K562 (cell line): Measurements from ENCODE around the gene GPR55. TPM values are rescaled to one million over a fixed set of nuclear protein-coding genes. Genes with fewer than 3 reads are reported as not detected.

Experiments
- ATAC-seq: fragments of 200-7000 bp; cut with Tn5 transposase; 3 replicates; pipeline ENCODE4 v1.9.1; 2020; ENCODE audit warnings: moderate library complexity
- BruUV-seq: library from RNA; stranded (reverse); fragments of 400-500 nt; replicated peaks from 2 replicates; lab custom pipeline; 2021; lab: Mats Ljungman, UMichigan
- CTCF ChIA-PET: fragments of 300-600 bp; formaldehyde crosslinking; extraction: SDS; loops from one replicate; lab custom pipeline; 2021; ENCODE audit warnings: low intra/inter-chr PET ratio; lab: Yijun Ruan, JAX
- POLR2A ChIA-PET: fragments of 300-600, 350-650 bp; sonication (Branson Sonifier 250); formaldehyde crosslinking; extraction: SDS; loops from one replicate; lab custom pipeline; 2021; ENCODE audit warnings: antibody characterized with exemption, inconsistent platforms; lab: Yijun Ruan, JAX
- DNase-seq, 4 experiments: peaks; one replicate each; pipeline versions ENCODE4 v3.0.0 to v3.0.0-alpha.2; 2011 to 2018; ENCODE audit warnings: low spot score in 3 of 4, mixed read lengths in 3 of 4; ENCODE audit errors: extremely low read depth in 1 of 4
- FAIRE-seq: peaks from 2 replicates; lab custom pipeline; 2011; peaks lifted over from hg19 to GRCh38; lab: Jason Lieb, UNC
- H2AFZ ChIP-seq: 2 replicates; pipeline ENCODE4 v1.6.0; 2011; ENCODE audit warnings: low read depth, low read length, control low read depth, inconsistent platforms
- H3K27ac ChIP-seq: fragments of 200-600 bp; 3 replicates; pipeline ENCODE4 v1.8.0; 2011; ENCODE audit warnings: low read depth, mild to moderate bottlenecking, control low read depth, inconsistent platforms, low read length, moderate library complexity, mixed read lengths; ENCODE audit errors: extremely low read depth
- H3K27me3 ChIP-seq, 2 experiments: fragments of 300-600 bp in 1 of 2; 2 replicates in 1 of 2; 3 replicates in 1 of 2; pipeline versions ENCODE4 v1.6.0 to v1.8.0; 2011; ENCODE audit warnings: inconsistent platforms in 2 of 2, low read length in 2 of 2, mild to moderate bottlenecking in 1 of 2, mixed read lengths in 1 of 2, moderate library complexity in 1 of 2; ENCODE audit not compliant: control insufficient read depth in 2 of 2, insufficient read depth in 2 of 2
- H3K36me3 ChIP-seq: fragments of 300-600 bp; 3 replicates; pipeline ENCODE4 v1.8.0; 2011; ENCODE audit warnings: mild to moderate bottlenecking, low read length, inconsistent platforms; ENCODE audit not compliant: control insufficient read depth, insufficient read depth
- H3K4me1 ChIP-seq, 2 experiments: fragments of 200-600 bp in 1 of 2; replicated peaks in 1 of 2; 2 replicates in 1 of 2; 3 replicates in 1 of 2; pipeline versions ENCODE4 v1.5.1 to v1.8.0; 2011; ENCODE audit warnings: inconsistent platforms in 2 of 2, low read length in 2 of 2, mild to moderate bottlenecking in 1 of 2, mixed read lengths in 1 of 2, moderate library complexity in 1 of 2; ENCODE audit not compliant: control insufficient read depth in 2 of 2, insufficient read depth in 2 of 2
- H3K4me2 ChIP-seq: 2 replicates; pipeline ENCODE4 v1.6.1; 2011; ENCODE audit warnings: low read length, control low read depth, inconsistent platforms, mixed read lengths; ENCODE audit not compliant: insufficient read depth
- H3K4me3 ChIP-seq: fragments of 200-600 bp; sonication (generic), shearing (Covaris generic); 2 replicates; pipeline ENCODE4 v1.5.1; 2016; ENCODE audit warnings: control low read depth, inconsistent platforms
- H3K79me2 ChIP-seq: fragments of 200-600 bp; 3 replicates; pipeline ENCODE4 v1.8.0; 2011; ENCODE audit warnings: low read length, inconsistent platforms; ENCODE audit not compliant: control insufficient read depth, insufficient read depth
- H3K9ac ChIP-seq, 2 experiments: 2 replicates each; pipeline versions ENCODE4 v1.6.0 to v1.6.1; 2011; ENCODE audit warnings: low read depth in 2 of 2, low read length in 2 of 2, control low read depth in 1 of 2, inconsistent platforms in 1 of 2, mild to moderate bottlenecking in 1 of 2, mixed read lengths in 1 of 2; ENCODE audit not compliant: insufficient read depth in 1 of 2
- H3K9me1 ChIP-seq: one replicate; pipeline ENCODE4 v1.6.0; 2011; ENCODE audit warnings: inconsistent platforms, mild to moderate bottlenecking, low read length, moderate library complexity; ENCODE audit not compliant: control insufficient read depth, insufficient read depth
- H3K9me3 ChIP-seq: replicated peaks from 2 replicates; pipeline ENCODE4 v1.5.1; 2011; ENCODE audit warnings: low read depth, low read length, inconsistent platforms; ENCODE audit not compliant: control insufficient read depth, insufficient read depth
- H4K20me1 ChIP-seq: replicated peaks from 2 replicates; pipeline ENCODE4 v1.6.1; 2011; ENCODE audit warnings: low read length, inconsistent platforms, mixed read lengths; ENCODE audit not compliant: control insufficient read depth, insufficient read depth
- HIVEP1 ChIP-seq: fragments of 250-450 bp; sonication (Bioruptor Pico); IDR thresholded peaks from 2 replicates; pipeline ENCODE4 v1.4.0; 2020; ENCODE audit warnings: mild to moderate bottlenecking
- HMGN3 ChIP-seq: IDR thresholded peaks from 2 replicates; pipeline ENCODE4 v1.6.1; 2011; ENCODE audit warnings: borderline replicate concordance, low read depth, mild to moderate bottlenecking, mixed read lengths, low read length; ENCODE audit not compliant: insufficient read length; ENCODE audit errors: extremely low read depth
- KDM5B ChIP-seq: fragments of 200-600 bp; sonication (generic); IDR thresholded peaks from 2 replicates; pipeline ENCODE4 v1.6.1; 2012; ENCODE audit warnings: low read depth, mild to moderate bottlenecking, moderate library complexity, low read length, control low read depth, inconsistent platforms; ENCODE audit not compliant: insufficient replicate concordance
- MBD2 ChIP-seq: sonication (generic); IDR thresholded peaks from 2 replicates; pipeline ENCODE4 v1.6.1; 2016; ENCODE audit warnings: low read depth, borderline replicate concordance
- SMARCA4 ChIP-seq: fragments of 450-650 bp; IDR thresholded peaks from 2 replicates; pipeline ENCODE4 v1.6.1; 2016
- TBL1XR1 ChIP-seq, 2 experiments: IDR thresholded peaks; 2 replicates each; pipeline ENCODE4 v1.6.1; 2012; ENCODE audit warnings: improper control_type of control experiment in 2 of 2, low read length in 2 of 2, mild to moderate bottlenecking in 1 of 2
- TEAD1 ChIP-seq, 2 experiments: fragments of 450-650 bp in 1 of 2; sonication (generic) in 1 of 2; formaldehyde crosslinking; IDR thresholded peaks; 2 replicates each; pipeline versions ENCODE4 v1.4.0 to v1.8.0; 2020 to 2022; ENCODE audit warnings: mild to moderate bottlenecking in 2 of 2, missing genetic modification reagents in 1 of 2
- ZNF830 ChIP-seq: fragments of 250-450 bp; sonication (Bioruptor Pico); IDR thresholded peaks from 2 replicates; pipeline ENCODE4 v1.5.0; 2021; ENCODE audit warnings: mild to moderate bottlenecking
- WGBS: fragments of 100-300 bp; shearing (Covaris generic); methylation state at CpG from one replicate; pipeline ENCODE4 v1.1.6; 2016; ENCODE audit warnings: low coverage, mixed read lengths; ENCODE audit not compliant: insufficient coverage; ENCODE audit errors: missing lambda C conversion rate; 5-methylcytosine and 5-hydroxymethylcytosine counted together
- in situ Hi-C: fragments of 300-500 bp; cut with MboI; formaldehyde crosslinking; loops from 4 replicates; pipeline ENCODE4 v1.15.0; 2018; ENCODE audit warnings: inconsistent platforms, mixed read lengths
- intact Hi-C: fragments of 100-400 bp; cut with micrococcal nuclease; formaldehyde crosslinking; loops from 2 replicates; pipeline ENCODE4 v1.14.2; 2022
- polyA plus RNA-seq, 8 experiments: library from polyadenylated mRNA; depleted of rRNA in 4 of 8; stranded (reverse) in 5 of 8; unstranded in 3 of 8; fragments of >200 nt; fragmentation: Nextera tagmentation in 2 of 8; fragmentation: Illumina TruSeq in 1 of 8; extraction: Ambion mirVana in 2 of 8; extraction: Trizol in 1 of 8; gene quantifications; 2 replicates each; pipeline versions ENCODE4 v1.2.1 to v1.2.3, GENCODE V29; 2011 to 2014; ENCODE audit warnings: inconsistent platforms in 1 of 8, missing spikeins in 1 of 8
- total RNA-seq, 7 experiments: library from RNA; depleted of rRNA in 6 of 7; stranded (reverse); fragments of >200 nt in 6 of 7; fragmentation: Illumina TruSeq in 2 of 7; extraction: Trizol in 2 of 7; gene quantifications; 2 replicates each; pipeline versions ENCODE4 v1.2.1 to v1.2.3, GENCODE V29; 2011 to 2021; ENCODE audit warnings: low replicate concordance in 1 of 7
- TF ChIP-seq, protein P1 (sequence below): fragments of 450-650 bp; formaldehyde crosslinking; IDR thresholded peaks from 2 replicates; pipeline ENCODE4 v1.4.0; 2020; ENCODE audit warnings: mild to moderate bottlenecking, moderate library complexity
- TF ChIP-seq, protein P2 (sequence below): fragments of 200-800 bp; sonication (Bioruptor generic); IDR thresholded peaks from 2 replicates; pipeline ENCODE4 v1.6.1; 2017; ENCODE audit warnings: missing genetic modification characterization, missing compliant biosample characterization
- TF ChIP-seq, protein P3 (sequence below): sonication (generic); formaldehyde crosslinking; IDR thresholded peaks from 2 replicates; pipeline ENCODE4 v1.8.0; 2023; ENCODE audit warnings: missing genetic modification reagents, mild to moderate bottlenecking, borderline replicate concordance
- TF ChIP-seq, protein P4 (sequence below): fragments of 450-650 bp; IDR thresholded peaks from 2 replicates; pipeline ENCODE4 v1.6.1; 2016; ENCODE audit warnings: antibody characterized with exemption

GPR55 gene
- total and polyA plus RNA-seq, 9 of the 15 experiments (the other 6 are each of a cell fraction or from before 2014, with no cell fraction given), result 0.11 to 0.49 (median 0.27) TPM

DNA sequence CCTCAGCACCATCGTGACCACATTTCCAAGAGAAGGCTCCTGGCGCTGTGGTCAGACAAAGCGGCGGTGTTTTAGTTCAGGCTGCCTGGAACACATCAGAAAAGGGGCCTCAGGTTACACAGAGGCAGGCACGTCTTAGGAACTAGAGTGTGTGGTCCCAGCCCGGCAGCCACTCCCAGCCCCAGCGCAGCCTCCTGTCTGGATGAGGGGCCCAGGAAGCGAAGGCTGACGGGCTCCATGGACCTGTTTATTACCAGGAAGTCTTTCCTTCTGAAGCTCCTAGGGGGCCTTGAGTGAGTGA is 10.0 kb upstream of the GPR55 start:
- FAIRE-seq, result no peak
- DNase-seq, result no peak
- no peak overlapping the region for H3K9ac ChIP-seq
- no peak overlapping the region for H3K4me2 ChIP-seq
- in situ Hi-C loops (no loop called here), intact Hi-C loops (no loop called here)
- H3K9me1 ChIP-seq, result no peaks in the 10 kb centered on the region
- H3K27ac ChIP-seq, result no peak overlapping the region
- H3K9me3 ChIP-seq, result no peaks in the 10 kb centered on the region
- no peaks in the 10 kb centered on the region for H3K79me2 ChIP-seq
- 6% methylated on average over 9 of the region's 9 CpGs for WGBS
- ChIA-PET POLR2A (no interaction called here), CTCF (no interaction called here)
- peaks cover 6 to 51% of the 10 kb centered on the region in 2 experiments; a peak in 3 of 5 replicates for H3K27me3 ChIP-seq
- BruUV-seq, result no TSS peak
- ATAC-seq, result no peak
- H3K36me3 ChIP-seq, result no peaks in the 10 kb centered on the region
- no peaks in the 10 kb centered on the region for H4K20me1 ChIP-seq
- H2AFZ ChIP-seq, result no peak overlapping the region
- H3K4me1 ChIP-seq, result no peaks in the 10 kb centered on the region; a peak in 1 of 5 replicates
- H3K4me3 ChIP-seq, result no peak overlapping the region
- TF ChIP-seq MBD2, result no peak
- TF ChIP-seq, protein P1, sequence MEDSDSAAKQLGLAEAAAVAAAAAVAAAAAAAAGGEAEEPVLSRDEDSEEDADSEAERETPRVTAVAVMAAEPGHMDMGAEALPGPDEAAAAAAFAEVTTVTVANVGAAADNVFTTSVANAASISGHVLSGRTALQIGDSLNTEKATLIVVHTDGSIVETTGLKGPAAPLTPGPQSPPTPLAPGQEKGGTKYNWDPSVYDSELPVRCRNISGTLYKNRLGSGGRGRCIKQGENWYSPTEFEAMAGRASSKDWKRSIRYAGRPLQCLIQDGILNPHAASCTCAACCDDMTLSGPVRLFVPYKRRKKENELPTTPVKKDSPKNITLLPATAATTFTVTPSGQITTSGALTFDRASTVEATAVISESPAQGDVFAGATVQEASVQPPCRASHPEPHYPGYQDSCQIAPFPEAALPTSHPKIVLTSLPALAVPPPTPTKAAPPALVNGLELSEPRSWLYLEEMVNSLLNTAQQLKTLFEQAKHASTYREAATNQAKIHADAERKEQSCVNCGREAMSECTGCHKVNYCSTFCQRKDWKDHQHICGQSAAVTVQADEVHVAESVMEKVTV (CRISPR knock-in tag), result no peak
- TF ChIP-seq KDM5B, result no peak
- TF ChIP-seq HIVEP1 (CRISPR knock-in tag), result no peak
- no peak for TF ChIP-seq TBL1XR1 (IDR thresholded peaks at IDR 0.05; ENCODE audit: low read length in 2 of 2)
- no peak for TF ChIP-seq SMARCA4
- TF ChIP-seq, protein P2, sequence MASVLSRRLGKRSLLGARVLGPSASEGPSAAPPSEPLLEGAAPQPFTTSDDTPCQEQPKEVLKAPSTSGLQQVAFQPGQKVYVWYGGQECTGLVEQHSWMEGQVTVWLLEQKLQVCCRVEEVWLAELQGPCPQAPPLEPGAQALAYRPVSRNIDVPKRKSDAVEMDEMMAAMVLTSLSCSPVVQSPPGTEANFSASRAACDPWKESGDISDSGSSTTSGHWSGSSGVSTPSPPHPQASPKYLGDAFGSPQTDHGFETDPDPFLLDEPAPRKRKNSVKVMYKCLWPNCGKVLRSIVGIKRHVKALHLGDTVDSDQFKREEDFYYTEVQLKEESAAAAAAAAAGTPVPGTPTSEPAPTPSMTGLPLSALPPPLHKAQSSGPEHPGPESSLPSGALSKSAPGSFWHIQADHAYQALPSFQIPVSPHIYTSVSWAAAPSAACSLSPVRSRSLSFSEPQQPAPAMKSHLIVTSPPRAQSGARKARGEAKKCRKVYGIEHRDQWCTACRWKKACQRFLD (CRISPR knock-in tag), result no peak
- TF ChIP-seq, protein P3, sequence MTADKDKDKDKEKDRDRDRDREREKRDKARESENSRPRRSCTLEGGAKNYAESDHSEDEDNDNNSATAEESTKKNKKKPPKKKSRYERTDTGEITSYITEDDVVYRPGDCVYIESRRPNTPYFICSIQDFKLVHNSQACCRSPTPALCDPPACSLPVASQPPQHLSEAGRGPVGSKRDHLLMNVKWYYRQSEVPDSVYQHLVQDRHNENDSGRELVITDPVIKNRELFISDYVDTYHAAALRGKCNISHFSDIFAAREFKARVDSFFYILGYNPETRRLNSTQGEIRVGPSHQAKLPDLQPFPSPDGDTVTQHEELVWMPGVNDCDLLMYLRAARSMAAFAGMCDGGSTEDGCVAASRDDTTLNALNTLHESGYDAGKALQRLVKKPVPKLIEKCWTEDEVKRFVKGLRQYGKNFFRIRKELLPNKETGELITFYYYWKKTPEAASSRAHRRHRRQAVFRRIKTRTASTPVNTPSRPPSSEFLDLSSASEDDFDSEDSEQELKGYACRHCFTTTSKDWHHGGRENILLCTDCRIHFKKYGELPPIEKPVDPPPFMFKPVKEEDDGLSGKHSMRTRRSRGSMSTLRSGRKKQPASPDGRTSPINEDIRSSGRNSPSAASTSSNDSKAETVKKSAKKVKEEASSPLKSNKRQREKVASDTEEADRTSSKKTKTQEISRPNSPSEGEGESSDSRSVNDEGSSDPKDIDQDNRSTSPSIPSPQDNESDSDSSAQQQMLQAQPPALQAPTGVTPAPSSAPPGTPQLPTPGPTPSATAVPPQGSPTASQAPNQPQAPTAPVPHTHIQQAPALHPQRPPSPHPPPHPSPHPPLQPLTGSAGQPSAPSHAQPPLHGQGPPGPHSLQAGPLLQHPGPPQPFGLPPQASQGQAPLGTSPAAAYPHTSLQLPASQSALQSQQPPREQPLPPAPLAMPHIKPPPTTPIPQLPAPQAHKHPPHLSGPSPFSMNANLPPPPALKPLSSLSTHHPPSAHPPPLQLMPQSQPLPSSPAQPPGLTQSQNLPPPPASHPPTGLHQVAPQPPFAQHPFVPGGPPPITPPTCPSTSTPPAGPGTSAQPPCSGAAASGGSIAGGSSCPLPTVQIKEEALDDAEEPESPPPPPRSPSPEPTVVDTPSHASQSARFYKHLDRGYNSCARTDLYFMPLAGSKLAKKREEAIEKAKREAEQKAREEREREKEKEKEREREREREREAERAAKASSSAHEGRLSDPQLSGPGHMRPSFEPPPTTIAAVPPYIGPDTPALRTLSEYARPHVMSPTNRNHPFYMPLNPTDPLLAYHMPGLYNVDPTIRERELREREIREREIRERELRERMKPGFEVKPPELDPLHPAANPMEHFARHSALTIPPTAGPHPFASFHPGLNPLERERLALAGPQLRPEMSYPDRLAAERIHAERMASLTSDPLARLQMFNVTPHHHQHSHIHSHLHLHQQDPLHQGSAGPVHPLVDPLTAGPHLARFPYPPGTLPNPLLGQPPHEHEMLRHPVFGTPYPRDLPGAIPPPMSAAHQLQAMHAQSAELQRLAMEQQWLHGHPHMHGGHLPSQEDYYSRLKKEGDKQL, result no peak
- no peak for TF ChIP-seq HMGN3
- TF ChIP-seq TEAD1 (CRISPR knock-in tag; IDR thresholded peaks at IDR 0.05), result no peak
- TF ChIP-seq ZNF830, result no peak
- TF ChIP-seq, protein P4, sequence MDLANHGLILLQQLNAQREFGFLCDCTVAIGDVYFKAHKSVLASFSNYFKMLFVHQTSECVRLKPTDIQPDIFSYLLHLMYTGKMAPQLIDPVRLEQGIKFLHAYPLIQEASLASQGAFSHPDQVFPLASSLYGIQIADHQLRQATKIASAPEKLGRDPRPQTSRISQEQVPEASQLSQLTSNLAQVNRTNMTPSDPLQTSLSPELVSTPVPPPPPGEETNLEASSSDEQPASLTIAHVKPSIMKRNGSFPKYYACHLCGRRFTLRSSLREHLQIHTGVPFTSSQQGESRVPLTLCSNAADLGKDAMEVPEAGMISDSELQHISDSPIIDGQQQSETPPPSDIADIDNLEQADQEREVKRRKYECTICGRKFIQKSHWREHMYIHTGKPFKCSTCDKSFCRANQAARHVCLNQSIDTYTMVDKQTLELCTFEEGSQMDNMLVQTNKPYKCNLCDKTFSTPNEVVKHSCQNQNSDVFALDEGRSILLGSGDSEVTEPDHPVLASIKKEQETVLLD, result no peak
